Measurements from ENCODE around the gene LAPTM5.
A peak's percentile ranks its signal among the peaks of the same experiment; 100 is the strongest.
"Not testable (repeated sequence)": the region's sequence is repeated elsewhere in the genome, so short reads cannot be mapped to it uniquely, and the experiment has no call there.

LAPTM5 gene

GRCh38 chr1:30757352-30758120, at the start of gene LAPTM5:
Gene LAPTM5, minus strand, starts transcription at chr1:30757774. Its CDS starts 29 bp downstream, at chr1:30757745.
- DNase-seq, result peak; percentile 51

- no peak for DNase-seq
Measured at GRCh38 chr1:30806381-30807317, 49.1 kb upstream of the LAPTM5 start.

GRCh38 chr1:30805304-30806003, 47.9 kb upstream of the LAPTM5 start:
- DNase-seq, result no peak

- DNase-seq, result no peak
Measured at GRCh38 chr1:30804822-30805221, 47.2 kb upstream of the LAPTM5 start.

- no peak for DNase-seq
Measured at GRCh38 chr1:30804352-30804751, 46.8 kb upstream of the LAPTM5 start.

GRCh38 chr1:30803562-30803961, 46.0 kb upstream of the LAPTM5 start:
- DNase-seq, result no peak

GRCh38 chr1:30801771-30802198, 44.2 kb upstream of the LAPTM5 start:
- DNase-seq, result peak; percentile 84

- DNase-seq, result no peak
Measured at GRCh38 chr1:30799233-30799511, 41.6 kb upstream of the LAPTM5 start.

GRCh38 chr1:30798389-30799232, 41.0 kb upstream of the LAPTM5 start:
- no peak for DNase-seq

- no peak for DNase-seq
Measured at GRCh38 chr1:30795026-30795425, 37.5 kb upstream of the LAPTM5 start.

GRCh38 chr1:30794260-30794659, 36.7 kb upstream of the LAPTM5 start:
- no peak for DNase-seq

- no peak for DNase-seq
Measured at GRCh38 chr1:30793209-30793608, 35.6 kb upstream of the LAPTM5 start.

GRCh38 chr1:30791868-30792267, 34.3 kb upstream of the LAPTM5 start:
- DNase-seq, result no peak

- DNase-seq, result no peak
Measured at GRCh38 chr1:30790850-30791778, 33.5 kb upstream of the LAPTM5 start.

- not testable (repeated sequence) for DNase-seq
Measured at GRCh38 chr1:30790256-30790525, 32.6 kb upstream of the LAPTM5 start.

- DNase-seq, result no peak
Measured at GRCh38 chr1:30789388-30790255, 32.0 kb upstream of the LAPTM5 start.

- no peak for DNase-seq
Measured at GRCh38 chr1:30788580-30789387, 31.2 kb upstream of the LAPTM5 start.

- no peak for DNase-seq
Measured at GRCh38 chr1:30787856-30788495, 30.4 kb upstream of the LAPTM5 start.

GRCh38 chr1:30787266-30787665, 29.7 kb upstream of the LAPTM5 start:
- DNase-seq, result no peak

Measured in stimulated activated CD4-positive, alpha-beta T cell treated with anti-CD3 and anti-CD28 coated beads, Interleukin-4, amount 100 ng/mL, for 24 hours (primary cell).